GM21825 (cell line): ENCODE measurements around the gene ERAL1.
A peak's percentile ranks its signal among the peaks of the same experiment; 100 is the strongest.
"Not testable (repeated sequence)": the region's sequence is repeated elsewhere in the genome, so short reads cannot be mapped to it uniquely, and the experiment has no call there.

Experiments
- ATAC-seq: cut with Tn5 transposase; IDR thresholded peaks from one replicate; pipeline ENCODE4 v1.9.1; 2021; ENCODE audit warnings: mild to moderate bottlenecking, moderate library complexity; ENCODE audit not compliant: unreplicated experiment

Gene ERAL1

GRCh38 chr17:28849281-28849680, 5.5 kb upstream of the ERAL1 start:
- ATAC-seq, result no peak

GRCh38 chr17:28853295-28853694, 1.5 kb upstream of the ERAL1 start:
- no peak for ATAC-seq

GRCh38 chr17:28855336-28855679, 492 bp downstream of the ERAL1 start:
- ATAC-seq, result no peak

DNA sequence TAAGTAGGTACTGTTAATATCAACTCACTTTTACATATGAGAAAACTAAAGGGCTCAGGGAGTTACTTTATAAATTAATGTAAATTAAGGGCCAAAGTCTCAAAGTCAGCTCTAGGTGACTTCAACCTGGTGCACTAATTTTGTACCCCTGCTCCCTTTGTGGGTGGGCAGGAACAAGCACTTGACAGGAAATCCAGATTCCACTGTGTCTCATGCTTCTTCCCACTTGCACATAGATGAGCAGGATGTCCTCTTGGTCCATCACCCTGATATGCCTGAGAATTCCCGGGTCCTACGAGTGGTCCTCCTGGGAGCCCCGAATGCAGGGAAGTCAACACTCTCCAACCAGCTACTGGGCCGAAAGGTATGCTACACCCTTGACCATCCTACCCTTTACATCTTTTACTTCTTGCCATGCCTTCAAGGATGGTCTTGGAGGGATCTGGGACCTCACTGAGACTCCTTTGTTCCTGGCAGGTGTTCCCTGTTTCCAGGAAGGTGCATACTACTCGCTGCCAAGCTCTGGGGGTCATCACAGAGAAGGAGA, 1.3 kb downstream of the ERAL1 start:
- ATAC-seq, result no peak

- no peak for ATAC-seq
Observed at GRCh38 chr17:28857905-28858800, 3.3 kb downstream of the ERAL1 start.

DNA sequence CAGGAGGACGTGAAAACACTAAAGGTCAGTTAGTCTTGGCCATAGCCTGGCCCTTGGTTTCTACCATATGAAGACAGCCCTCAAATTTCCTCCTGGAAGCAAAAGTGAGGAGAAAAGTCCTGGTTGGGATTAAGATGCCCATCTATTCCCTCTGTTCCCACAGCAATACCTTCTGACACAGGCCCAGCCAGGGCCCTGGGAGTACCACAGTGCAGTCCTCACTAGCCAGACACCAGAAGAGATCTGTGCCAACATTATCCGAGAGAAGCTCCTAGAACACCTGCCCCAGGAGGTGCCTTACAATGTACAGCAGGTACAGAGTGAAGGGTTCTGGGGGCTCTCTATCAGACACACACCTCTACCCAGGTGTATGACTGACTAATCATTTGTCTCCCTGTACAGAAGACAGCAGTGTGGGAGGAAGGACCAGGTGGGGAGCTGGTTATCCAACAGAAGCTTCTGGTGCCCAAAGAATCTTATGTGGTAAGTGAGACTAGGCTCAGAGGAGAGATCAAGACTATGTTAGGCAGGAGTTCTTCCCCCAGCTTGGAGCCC, 4.1 kb downstream of the ERAL1 start:
- no peak for ATAC-seq

DNA sequence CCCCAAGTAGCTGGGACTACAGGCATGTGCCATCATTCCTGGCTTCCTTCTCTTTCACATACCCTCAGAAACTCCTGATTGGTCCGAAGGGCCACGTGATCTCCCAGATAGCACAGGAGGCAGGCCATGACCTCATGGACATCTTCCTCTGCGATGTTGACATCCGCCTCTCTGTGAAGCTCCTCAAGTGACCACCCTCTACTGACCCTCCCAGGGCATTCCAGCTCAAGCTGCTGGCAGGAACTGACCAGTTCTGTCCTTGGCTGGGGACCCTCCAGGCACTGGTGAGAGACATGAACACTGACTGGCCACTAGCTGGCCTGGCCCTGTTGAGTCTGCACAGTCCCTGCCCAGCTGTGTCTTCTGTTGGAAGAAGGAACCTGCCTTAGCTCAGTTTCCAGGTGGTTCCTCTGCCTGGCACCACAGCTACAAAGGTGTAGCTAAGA, 5.6 kb downstream of the ERAL1 start:
- no peak for ATAC-seq

- ATAC-seq, result no peak
Observed at GRCh38 chr17:28861393-28862203, 6.8 kb downstream of the ERAL1 start.

- no peak for ATAC-seq
Observed at GRCh38 chr17:28862561-28862960, 7.7 kb downstream of the ERAL1 start.

- no peak for ATAC-seq
Observed at GRCh38 chr17:28863953-28864352, 9.1 kb downstream of the ERAL1 start.

DNA sequence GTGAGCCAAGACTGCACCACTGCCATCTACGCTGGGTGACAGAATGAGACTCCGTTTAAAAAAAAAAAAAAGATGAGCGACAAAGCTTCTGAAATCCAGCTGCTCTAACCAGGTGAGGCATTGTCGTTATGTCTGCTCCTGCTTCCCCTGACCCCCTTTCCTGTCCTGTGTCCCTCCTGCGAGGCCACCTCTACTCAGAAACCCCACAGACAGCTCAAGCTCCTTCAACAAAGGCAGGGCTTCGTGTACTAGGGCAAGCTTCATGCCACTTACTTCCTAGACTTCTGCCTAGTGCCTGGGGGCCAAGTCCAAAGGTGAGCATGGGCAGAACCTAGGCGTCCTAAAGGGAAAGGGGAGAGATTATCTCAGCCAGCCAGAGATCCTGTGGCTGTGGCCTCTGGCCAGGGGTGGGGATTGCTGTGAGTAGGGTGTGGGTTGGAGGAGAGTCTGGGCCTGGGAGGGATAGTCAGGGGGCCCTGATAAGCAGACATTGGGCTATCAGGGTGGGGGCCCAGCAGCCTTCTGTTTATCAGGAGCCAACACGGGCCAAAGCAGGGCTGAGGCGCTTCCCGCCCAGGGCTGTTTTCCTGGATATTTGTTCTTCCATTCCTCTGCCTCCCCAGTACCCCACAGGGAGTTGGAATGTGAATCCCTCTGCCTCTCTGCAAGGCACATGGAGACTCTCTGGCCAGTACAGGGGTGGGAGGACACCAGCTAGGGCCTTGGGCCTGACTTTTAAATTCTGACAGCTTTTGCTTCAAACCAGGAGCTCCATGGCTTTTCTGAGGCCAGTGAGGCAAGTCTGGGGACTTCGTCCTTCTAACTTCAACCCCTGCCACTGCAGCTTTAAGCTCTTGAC, 10.4 kb downstream of the ERAL1 start:
- no peak for ATAC-seq

GRCh38 chr17:28865946-28866752, 11.3 kb downstream of the ERAL1 start:
- ATAC-seq, result no peak

DNA sequence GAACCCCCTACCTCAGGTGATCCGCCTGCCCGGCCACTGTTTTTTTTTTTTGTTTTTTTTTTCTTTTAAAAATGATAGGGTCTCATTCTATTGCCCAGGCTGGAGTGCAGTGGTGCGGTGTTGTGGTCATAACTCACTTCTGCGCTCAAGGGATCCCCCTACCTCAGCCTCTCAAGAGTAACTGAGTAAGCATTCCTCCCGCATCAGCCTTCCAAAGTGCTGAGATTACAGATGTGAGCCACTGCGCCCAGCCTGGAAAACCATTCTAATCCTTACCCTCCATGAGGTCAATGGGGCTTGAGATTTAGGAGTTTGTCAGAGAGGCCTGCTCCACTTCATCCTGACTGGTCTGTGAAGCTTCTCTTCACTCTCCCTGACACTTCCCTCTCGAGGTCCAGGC, 12.5 kb downstream of the ERAL1 start:
- no peak for ATAC-seq

GRCh38 chr17:28871056-28871579, 16.3 kb downstream of the ERAL1 start:
- peak; percentile 92 for ATAC-seq

- no peak for ATAC-seq
Observed at GRCh38 chr17:28873839-28874238, 19.0 kb downstream of the ERAL1 start.

GRCh38 chr17:28874750-28875149, 19.9 kb downstream of the ERAL1 start:
- ATAC-seq, result no peak

DNA sequence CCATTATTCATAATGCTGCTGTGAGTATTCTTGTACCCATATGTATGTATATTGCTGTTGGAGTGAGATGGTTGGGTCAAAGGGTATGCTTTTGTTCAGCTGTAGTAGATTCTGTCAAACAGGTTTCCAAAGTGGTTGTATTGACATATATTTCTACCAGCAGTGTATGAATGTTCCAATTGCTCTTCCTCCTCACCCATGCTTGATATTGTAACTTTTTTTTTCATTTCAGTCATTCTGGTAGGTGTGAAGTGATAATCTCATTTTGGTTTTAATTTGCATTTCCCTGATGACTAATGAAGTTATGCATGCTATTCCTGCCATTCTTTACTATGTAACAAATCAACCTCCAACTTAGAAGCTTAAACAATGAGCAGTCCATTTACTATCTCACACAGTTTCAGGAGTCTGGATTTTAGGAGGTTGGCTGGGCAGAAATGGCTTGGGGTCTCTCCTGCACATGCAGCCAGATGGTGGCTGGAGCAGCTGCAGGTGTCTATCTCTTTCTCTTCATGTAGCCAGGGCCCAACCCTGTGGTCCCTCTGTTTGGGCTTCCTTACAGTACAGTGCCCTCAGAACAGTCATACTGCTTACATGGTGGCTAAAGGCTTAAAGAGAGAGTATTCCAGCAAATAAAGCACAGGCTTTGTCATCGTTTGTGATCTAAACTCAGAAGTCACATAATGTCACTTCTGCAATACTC, 21.2 kb downstream of the ERAL1 start:
- no peak for ATAC-seq

DNA sequence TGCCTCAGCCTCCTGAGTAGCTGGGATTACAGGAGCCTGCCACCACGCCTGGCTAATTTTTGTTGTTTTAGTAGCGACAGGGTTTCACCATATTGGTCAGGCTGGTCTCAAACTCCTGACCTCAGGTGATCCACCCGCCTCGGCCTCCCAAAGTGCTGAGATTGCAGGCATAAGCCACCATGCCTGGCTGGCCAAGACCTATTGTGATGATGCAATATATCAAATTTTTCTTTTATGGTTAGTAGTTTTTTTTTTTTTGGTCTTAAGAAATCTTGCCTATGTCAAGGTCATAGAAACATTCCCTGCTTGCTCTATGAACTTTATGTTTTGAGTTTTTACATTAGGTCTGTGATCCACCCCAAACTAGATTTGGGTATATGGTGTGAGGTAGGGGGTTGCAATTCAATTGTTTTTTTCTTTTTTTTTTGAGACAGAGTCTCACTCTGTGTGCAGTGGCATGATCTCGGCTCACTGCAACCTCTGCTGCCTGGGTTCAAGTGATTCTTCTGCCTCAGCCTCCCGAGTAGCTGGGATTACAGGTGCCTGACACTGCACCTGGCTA, 22.4 kb downstream of the ERAL1 start:
- ATAC-seq, result not testable (repeated sequence)
